ENCODE results near the gene C1orf226.
"Not testable (repeated sequence)": the region's sequence is repeated elsewhere in the genome, so short reads cannot be mapped to it uniquely, and the experiment has no call there.

C1orf226 gene

DNA sequence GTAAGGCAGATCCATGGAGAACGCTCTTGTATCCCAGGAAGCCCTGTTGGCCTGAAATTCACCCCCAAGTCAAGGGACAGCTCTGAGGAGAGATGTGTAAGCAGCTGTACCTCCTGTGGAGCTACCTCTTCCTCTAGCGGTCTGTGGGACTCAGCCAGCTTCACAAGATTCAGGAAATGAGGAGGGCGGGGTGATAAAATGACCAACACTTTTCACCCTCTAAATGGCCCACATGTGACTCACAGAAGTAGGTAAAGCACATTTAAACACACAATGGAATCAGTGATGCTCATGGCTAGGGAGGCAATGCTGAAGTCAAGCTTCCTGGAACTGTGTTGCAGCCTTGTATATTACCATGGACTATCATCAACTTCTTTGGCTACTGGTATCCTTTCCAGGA lies 30.5 kb downstream of the C1orf226 start, which contains the start of gene SH2D1B:
Gene SH2D1B (minus strand): TSS at position 135 of the 400 bp plus-strand sequence. CDS start 120 bp downstream, at position 15.
- no peak for DNase-seq

DNA sequence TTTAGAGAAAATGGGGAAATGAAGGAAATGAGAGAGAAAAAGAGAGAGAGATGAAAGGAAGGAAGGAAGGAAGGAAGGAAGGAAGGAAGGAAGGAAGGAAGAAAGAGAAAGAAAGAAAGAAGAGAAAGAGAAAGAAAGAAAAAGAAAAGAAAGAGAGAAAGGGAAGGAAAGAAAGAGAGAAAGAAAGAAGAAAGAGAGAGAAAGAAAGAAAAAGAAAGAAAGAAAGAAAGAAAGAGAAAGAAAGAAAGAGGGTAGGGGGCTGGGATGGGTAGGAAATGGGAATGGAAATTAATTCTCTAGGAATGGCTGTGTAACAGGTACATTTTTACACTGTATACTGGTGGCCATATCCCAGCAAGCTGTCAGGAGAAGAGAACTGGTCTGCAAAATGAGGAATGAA lies 34.7 kb downstream of the C1orf226 start:
- no peak for DNase-seq

DNA sequence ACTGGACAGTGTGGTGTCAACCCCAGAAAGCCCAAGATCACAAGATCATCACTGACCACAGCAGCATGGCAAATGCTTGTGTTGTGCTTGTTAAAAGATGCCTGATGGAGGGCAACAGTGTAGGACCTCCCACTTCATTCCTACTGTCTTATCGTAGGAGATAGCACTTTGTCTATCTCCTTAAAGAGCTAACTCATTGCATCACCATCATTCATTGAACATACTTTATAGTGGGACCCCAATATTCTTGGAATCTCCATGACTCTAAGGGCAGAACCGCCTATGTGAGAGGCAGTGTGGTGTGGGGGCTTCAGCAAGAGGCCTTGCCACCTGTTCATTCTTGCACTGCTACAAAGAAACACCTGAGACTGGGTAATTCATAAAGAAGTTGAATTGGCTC lies 35.4 kb downstream of the C1orf226 start:
- no peak for DNase-seq

DNA sequence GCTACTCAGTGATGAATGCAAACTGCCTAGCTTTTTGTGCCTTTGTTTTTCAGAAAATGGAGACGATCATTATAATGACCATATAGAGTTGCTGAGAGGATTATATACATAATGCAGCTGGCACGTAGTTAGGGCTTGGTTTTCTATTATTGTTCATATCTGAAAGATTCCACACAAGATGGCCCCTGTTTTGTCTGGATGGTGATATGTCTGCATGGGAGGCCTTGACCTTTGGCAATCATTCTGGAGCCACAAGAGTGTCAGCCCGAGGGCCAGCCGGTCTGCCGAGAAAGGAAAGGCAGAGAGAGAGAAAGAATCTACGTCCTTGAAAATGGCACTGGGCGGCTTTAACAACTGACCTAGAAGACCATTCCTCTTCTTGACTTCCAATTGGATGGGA lies 36.1 kb downstream of the C1orf226 start:
- no peak for DNase-seq

DNA sequence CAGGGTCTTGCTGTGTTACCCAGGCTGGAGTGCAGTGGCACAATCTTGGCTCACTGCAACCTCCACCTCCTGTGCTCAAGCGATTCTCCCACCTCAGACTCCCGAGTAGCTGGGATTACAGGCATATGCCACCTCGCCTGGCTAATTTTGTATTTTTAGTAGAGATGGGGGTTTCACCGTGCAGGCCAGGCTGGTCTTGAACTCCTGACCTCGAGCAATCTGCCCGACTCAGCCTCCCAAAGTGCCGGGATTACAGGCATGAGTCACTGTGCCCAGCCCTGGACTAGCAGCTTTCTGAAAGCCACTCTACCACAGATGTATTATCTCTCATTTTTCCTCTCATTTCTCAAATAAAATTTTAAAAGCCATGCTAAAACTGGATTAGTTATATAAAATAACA lies 37.1 kb downstream of the C1orf226 start:
- DNase-seq = not testable (repeated sequence)

DNA sequence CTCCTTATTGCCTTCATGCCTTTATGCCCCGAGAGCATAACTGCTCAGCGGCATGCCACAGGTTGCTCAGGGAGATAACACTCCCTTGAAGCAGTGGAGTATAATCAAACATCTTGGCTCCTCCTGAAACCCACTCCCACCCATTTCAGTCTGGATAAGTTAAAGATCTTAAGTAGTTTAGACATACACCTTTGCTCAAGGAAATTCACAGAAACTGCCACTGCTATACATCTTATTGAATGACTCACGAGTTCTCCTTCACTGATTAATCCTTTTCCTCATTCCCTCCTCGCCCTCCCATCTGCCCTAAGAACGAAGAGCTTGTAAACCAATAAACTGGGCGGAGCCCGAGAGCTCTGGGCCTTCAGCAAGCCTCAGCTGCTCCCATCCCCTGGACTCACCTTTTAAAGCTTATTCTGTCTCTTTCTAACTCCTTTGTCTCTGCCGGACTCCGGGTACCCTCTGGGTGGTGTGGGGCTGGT lies 38.0 kb downstream of the C1orf226 start:
- DNase-seq = not testable (repeated sequence)

DNA sequence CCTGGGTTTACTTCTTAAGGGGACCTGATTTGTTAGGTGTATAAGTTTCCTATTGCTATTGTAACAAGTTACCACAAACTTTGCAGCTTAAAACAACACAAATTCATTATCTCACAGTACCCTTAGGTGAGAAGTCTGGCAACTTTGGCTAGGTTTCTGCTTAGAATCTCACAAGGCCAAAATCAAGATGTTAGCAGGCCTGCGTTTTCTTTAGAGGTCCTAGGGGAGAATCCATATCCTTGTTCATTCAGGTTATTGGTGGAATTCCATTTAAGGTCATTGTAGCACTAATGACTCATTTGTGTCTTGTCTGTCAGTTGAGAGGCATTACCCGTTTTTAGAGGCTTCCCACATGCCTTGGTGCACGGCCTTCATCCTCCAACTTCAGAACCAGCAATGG lies 38.6 kb downstream of the C1orf226 start:
- no peak for DNase-seq

DNA sequence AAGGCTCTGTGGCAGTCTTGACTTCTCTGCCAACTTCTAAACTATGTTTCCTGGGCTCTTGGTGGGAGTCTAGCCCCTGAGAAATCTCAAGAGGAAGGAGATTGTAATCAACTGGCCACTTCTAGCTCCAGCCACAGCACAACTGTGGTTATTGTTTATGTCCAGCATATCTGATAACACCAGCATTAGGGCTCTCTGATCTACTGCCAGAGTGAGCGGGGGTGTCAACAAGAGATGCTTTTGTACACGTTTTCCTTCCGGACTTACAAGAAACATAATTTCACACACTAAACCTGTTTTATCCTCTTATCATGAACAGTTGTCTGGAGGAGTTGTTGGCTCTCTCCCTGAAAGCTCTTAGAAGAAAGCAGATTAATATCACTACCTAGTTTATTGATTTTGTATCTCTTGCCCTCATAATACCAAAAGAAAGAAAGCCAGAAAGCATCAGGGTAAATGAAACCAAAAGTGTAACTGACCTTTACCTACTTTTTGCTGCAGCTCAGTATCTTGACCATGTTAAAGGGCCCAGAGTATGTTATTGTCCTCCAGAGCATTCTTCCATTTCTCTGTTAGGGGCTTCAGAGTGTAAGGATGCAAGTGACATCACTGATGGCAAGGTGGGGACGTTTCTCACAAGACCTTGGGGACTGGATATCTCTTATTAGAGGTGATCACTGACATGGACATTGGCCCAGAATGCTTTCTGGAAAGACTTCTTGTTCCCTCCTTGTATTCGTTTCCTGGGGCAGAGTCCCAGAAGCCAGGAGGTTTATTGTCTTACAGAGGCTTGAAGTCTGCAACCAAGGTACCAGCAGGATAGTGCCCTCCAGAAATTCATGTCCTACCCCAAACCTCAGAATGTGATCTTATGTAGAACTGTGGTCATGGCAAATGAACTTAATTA lies 40.0 kb downstream of the C1orf226 start:
- no peak for DNase-seq

DNA sequence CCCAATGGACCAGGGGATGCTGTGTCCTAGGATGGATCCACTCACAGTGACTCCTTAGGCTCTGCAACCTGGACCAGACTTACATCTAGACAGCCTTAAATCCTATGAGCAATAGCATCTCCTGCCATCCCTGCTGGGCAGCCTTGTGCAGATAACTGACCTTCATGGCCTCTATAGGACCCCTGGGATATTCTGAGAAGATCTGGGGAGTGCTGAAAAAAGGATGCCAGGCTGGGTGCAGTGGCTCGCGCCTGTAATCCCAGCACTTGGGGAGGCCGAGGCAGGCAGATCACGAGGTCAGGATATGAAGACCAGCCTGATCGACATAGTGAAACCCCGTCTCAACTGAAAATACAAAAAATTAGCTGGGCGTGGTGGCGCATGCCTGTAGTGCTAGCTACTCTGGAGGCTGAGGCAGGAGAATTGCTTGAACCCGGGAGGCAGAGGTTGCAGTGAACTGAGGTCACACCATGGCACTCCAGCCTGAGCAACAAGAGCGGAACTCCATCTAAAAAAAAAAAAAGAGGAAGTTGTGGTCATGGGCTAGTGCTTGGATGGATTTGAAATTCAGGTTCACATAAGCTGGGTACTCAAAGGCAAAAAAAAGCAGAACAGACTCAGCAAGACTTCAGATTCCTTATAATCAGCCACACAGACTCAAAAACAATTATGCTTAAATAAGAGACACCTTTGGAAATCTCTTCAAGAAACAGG lies 41.3 kb downstream of the C1orf226 start:
- DNase-seq = no peak

DNA sequence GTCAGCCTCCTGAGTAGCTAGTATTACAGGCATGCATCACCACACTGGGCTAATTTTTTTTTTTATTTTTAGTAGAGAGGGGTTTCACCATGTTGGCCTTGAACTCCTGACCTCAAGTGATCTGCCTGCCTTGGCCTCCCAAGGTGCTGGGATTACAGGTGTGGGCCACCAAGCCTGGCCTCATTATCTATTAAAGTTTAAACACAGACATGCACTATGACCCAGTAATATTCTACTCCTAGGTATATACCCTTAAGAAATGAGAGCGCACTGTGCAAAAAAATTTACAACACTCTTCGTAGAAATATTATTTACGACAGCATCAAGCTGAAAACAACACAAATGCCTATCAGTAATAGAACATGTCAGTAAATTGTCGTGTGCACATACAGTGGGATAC lies 49.1 kb downstream of the C1orf226 start:
- no peak for DNase-seq

DNA sequence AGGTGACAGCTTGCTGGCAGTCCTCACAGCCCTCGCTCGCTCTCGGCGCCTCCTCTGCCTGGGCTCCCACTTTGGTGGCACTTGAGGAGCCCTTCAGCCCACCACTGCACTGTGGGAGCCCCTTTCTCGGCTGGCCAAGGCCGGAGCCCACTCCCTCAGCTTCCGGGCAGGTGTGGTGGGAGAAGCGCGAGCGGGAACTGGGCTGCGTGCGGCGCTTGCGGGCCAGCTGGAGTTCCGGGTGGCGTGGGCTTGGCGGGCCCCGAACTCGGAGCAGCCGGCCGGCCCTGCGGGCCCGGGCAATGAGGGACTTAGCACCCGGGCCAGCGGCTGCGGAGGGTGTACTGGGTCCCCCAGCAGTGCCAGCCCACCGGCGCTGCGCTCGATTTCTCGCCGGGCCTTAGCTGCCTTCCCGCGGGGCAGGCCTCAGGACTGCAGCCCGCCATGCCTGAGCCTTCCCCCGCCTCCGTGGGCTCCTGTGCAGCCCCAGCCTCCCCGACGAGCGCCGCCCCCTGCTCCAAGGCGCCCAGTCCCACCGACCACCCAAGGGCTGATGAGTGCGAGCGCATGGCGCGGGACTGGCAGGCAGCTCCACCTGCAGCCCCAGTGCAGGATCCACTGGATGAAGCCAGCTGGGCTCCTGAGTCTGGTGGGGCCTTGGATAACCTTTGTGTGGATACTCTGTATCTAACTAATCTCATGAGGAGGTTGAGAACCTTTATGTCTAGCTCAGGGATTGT lies 51.6 kb downstream of the C1orf226 start:
- DNase-seq = not testable (repeated sequence)

All from NCI-H1417 (cell line).